ENCODE measurements around the gene HOXD12.

- no peak for TF ChIP-seq CTCF (IDR thresholded peaks at IDR 0.05)
- no peak for TF ChIP-seq TCF7L2 (IDR thresholded peaks at IDR 0.05; ENCODE audit: low read depth, low read length)
Measured at GRCh38 chr2:176076796-176077195, 22.8 kb upstream of the HOXD12 start.

Data from Panc1 (cell line).